Activated effector memory CD4-positive, alpha-beta T cell treated with Interleukin-2 at 50 U/mL for 16 hours (primary cell): ENCODE results near the gene TMEM45B.
"Not testable (repeated sequence)": the region's sequence is repeated elsewhere in the genome, so short reads cannot be mapped to it uniquely, and the experiment has no call there.

Experiments used
- DNase-seq: peaks from one replicate; pipeline ENCODE4 v3.0.0-alpha.2; 2020

The TMEM45B gene

GRCh38 chr11:129815596-129816461 is at the start of gene TMEM45B:
Gene TMEM45B, plus strand, starts transcription at chr11:129815848. Its CDS starts 36,635 bp downstream, at chr11:129852483.
- peak; percentile 45 for DNase-seq

DNA sequence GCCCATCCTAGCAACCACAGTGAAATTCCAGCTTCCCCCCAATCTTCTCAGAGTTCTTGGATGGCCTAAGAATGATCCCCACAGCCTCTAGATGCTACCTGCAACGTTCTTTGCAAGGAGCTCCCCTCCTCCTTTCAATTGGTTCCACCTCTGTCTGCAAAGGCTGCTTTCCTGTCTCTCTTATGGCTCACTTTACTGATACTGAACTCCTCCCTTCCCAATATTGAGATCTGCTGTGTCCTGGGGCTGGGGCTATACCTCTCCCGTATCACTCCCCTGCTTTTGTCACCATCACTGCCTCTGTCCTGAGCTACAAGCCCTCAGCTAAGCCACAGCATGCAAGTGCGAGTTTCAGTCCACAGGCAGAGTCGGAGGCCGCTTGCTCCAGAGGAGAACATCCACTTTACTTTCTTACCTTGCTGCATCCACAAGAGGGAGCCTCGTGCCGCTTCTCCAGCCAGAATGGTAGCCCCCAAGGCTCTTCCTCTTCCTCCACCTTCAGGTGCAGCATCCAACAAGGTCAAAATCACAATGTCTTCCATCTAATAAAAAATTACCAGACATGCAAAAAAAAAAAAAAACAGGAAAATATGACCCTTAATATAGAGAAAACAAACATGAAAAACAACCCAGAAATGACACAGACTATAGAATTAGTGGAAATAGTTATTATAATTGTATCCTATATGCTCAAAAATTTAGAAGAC is 48.6 kb upstream of the TMEM45B start:
- peak; percentile 6 for DNase-seq

DNA sequence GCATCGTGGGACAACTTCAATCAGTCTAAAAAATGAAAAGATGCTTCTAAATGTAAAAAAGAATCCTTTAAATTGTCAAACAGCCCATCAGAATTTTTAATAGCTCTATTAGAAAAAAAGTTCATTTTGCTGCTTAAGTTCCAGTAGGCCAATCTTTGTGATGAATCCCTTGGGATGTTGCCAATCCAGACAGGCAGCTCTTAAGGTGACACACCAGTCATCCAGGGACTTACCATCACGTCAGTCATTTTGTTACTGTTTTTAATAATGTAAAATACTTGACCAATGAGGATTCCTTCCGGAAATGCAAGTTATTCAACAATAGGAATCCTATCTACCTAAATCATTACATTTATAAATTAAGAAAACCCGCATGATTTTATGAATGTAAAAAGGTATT is 47.8 kb upstream of the TMEM45B start:
- no peak for DNase-seq

GRCh38 chr11:129768356-129768755 is 47.3 kb upstream of the TMEM45B start:
- no peak for DNase-seq

DNA sequence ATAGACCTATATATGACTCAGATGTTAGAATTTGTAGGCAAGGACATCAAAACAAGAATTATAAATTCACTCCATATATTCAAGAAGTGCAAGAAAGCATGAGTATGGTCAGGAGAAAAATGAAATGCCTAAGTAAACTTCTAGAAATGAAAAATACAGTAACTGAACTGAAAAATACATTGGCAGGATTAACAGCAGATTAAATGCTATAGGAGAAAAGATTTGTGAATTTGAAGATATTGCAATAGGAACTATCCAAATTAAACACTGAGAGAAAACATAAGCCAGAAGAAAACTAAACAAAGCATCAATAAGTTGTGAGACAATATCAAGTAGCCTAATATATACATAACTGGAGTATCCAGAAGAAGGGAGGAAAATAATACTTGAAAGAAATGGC is 46.6 kb upstream of the TMEM45B start:
- no peak for DNase-seq

DNA sequence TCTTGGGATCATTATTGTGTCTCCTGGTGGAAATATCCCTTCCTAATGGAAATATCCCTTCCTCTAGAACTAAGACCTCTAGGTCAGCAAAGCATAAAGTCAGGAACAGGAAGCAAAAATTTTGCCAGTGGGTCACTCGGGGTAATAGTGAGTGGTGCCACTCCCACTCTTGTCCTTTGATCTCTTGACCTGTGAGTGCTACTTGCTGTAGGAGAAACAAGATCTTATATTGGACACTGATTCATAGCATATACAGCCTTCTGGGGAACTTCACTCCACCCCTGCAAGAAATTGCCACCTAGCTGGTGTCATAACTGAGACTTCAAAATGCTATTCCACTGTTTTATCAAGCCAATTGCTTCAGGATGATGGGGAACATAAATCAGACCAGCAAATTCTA is 44.7 kb upstream of the TMEM45B start:
- no peak for DNase-seq

DNA sequence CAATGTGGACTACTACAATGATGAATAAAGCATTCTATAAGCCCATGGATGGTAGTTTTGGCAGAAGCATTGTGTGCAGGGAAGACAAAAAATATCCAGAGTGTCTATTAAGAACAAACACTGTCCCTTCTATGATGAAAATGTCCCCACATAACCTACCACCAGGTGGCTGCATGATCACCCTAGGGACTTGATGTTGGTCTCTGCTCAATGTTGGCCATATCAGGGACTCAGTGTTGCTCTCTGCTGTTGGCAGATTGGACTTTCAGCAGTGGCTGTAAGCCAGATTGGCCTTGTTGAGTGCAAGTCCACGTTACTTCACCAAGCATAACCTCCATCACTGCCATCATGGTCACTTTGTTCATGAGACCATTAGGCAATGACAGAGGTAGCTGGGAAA is 44.2 kb upstream of the TMEM45B start:
- not testable (repeated sequence) for DNase-seq

- DNase-seq = no peak
Observed at GRCh38 chr11:129778877-129779276, 36.8 kb upstream of the TMEM45B start.

- no peak for DNase-seq
Observed at GRCh38 chr11:129779342-129779741, 36.3 kb upstream of the TMEM45B start.

DNA sequence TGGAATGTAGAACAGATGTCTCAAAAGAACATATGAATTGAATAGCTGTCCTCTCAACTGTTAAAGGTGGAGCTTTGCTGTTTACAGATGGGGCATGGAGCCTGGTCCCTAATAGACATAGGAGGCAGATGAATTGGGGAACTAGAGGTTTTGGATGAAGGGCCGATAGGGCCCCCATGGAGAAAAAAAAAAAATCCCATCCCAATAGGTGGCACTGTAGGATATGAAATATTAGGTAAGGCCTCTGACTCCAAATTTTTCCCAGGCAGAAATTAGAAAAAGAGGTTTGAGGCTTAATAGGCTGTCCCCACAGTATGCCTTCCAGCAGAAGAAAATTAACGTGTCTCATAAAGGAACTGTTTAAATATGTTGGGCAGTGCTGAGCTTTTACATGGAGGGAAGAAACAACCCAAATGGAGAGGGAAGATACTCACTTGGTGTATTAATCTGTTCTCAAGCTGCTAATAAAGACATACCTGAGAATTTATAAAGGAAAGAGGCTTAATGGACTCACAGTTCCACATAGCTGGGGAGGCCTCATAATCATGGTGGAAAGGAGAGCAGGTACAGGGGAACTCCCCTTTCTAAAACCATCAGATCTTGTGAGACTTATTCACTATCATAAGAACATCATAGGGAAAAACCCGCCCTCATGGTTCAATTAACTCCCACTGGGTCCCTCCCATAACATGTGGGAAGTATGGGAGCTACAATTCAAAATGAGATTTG is 30.1 kb upstream of the TMEM45B start:
- DNase-seq = no peak

DNA sequence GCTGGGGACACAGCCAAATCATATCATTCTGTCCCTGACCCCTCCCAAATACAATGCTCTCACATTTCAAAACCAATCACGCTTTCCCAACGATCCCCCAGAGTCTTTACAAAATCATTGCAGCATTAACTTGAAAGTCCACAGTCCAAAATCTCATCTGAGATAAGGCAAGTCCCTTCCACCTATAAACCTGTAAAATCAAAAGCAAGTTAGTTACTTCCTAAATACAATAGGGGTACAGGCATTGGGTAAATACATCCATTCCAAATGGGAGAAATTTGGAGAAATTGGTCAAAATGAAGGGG is 29.6 kb upstream of the TMEM45B start:
- not testable (repeated sequence) for DNase-seq

- DNase-seq = no peak
Observed at GRCh38 chr11:129787532-129788155, 28.0 kb upstream of the TMEM45B start.

- no peak for DNase-seq
Observed at GRCh38 chr11:129788278-129788677, 27.4 kb upstream of the TMEM45B start.

GRCh38 chr11:129790106-129790505 is 25.5 kb upstream of the TMEM45B start:
- no peak for DNase-seq

DNA sequence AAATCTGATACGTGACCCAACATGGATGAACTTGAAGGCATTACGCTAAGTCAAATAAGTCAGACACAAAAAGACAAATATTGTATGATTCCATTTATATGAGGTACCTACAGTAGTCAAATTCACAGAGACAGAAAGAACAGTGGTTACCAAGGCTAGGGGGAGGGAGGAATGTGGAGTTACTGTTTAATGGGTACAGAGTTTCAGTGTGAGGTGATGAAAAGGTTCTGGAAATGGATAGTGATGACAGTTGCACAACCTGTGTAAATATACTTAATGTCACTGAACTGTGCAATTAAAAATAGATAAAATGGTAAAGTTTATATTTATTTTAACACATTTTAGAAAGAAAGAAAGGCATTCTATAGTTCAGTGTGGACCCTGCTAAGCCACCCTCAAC is 24.1 kb upstream of the TMEM45B start:
- DNase-seq = no peak

GRCh38 chr11:129792663-129793062 is 23.0 kb upstream of the TMEM45B start:
- no peak for DNase-seq

GRCh38 chr11:129795089-129795488 is 20.6 kb upstream of the TMEM45B start:
- no peak for DNase-seq

- no peak for DNase-seq
Observed at GRCh38 chr11:129798212-129798611, 17.4 kb upstream of the TMEM45B start.

DNA sequence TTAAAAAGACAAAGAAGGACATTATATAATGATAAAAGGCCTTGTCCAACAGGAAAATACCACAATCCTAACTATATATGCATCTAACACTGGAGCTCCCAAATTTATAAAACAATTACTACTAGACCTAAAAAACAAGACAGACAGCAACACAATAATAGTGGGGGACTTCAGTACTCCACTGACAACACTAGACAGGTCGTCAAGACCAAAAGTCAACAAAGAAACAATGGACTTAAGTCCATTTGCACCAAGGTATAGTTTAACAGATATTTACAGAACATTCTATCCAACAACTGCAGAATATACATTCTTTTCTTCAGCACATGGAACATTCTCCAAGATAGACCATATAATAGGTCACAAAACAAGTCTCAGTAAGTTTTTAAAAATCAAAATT is 15.5 kb upstream of the TMEM45B start:
- DNase-seq = not testable (repeated sequence)

DNA sequence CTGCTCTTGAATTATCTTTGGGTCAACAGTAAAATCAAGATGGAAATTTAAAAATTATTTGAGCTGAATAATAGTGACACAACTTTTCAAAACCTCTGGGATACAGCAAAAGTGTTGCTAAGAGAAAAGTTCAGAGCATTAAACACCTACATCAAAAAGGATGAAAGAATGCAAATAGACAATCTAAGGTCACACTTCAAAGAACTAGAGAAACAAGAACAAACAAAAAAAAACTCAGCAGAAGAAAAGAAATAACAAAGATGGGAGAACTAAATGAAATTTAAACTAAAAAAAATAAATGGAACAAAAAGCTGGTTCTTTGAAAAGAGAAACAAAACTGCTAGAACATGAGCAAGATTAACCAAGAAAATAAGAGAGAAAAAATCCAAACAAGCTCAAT is 15.0 kb upstream of the TMEM45B start:
- no peak for DNase-seq

DNA sequence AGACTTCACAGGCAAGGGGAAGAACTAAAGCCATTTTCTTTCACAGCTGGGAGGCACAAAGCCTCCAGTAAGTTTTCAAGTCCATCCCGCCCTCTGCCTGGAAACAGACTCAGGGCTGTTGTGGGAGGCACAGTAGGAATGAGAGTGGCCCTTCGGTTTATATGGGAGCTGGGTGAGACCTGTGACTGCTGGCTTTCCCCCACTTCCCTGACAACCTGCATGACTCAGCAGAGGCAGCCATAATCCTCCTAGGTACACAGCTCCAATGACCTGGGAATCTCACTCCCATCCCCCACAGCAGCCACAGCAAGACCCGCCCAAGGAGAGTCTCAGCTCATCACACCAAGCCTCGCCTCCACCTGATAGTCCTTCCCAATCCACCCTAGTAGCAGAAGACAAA is 12.1 kb upstream of the TMEM45B start:
- DNase-seq = no peak

DNA sequence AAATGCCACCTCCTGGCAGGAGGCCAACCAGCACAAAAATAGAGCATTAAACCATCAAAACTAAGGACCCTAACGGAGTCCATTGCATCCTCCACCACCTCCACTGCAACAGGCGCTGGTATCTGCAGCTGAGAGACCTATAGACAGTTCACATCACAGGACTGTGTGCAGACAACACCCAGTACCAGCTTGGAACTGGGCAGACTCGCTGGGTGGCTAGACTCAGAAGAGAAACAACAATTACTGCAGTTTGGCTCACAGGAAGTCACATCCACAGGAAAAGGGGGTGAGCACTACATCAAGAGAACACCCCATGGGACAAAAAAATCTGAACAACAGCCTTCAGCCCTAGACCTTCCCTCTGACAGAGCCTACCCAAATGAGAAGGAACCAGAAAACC is 11.6 kb upstream of the TMEM45B start:
- peak; percentile 33 for DNase-seq

DNA sequence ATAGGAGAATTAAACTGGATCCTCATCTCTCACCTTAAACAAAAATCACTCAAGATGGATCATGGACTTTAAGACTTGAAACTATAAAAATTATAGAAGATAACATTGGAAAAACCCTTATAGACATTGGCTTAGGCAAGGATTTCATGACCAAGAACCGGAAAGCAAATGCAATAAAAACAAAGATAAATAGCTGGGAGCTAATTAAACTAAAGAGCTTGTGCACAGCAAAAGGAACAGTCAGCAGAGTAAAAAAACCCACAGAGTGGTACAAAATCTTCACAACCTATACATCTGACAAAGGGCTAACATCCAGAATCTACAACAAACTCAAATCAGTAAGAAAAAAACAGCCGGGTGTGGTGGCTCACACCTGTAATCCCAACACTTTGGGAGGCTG is 7.4 kb upstream of the TMEM45B start:
- DNase-seq = not testable (repeated sequence)
